ENCODE measurements around the gene ZDHHC5. TPM values are rescaled to one million over a fixed set of nuclear protein-coding genes. Genes with fewer than 3 reads are reported as not detected.

The ZDHHC5 gene
- total and polyA plus RNA-seq, 3 donors from 2014 or later: 75.4 to 124 (median 79.8) TPM

DNA sequence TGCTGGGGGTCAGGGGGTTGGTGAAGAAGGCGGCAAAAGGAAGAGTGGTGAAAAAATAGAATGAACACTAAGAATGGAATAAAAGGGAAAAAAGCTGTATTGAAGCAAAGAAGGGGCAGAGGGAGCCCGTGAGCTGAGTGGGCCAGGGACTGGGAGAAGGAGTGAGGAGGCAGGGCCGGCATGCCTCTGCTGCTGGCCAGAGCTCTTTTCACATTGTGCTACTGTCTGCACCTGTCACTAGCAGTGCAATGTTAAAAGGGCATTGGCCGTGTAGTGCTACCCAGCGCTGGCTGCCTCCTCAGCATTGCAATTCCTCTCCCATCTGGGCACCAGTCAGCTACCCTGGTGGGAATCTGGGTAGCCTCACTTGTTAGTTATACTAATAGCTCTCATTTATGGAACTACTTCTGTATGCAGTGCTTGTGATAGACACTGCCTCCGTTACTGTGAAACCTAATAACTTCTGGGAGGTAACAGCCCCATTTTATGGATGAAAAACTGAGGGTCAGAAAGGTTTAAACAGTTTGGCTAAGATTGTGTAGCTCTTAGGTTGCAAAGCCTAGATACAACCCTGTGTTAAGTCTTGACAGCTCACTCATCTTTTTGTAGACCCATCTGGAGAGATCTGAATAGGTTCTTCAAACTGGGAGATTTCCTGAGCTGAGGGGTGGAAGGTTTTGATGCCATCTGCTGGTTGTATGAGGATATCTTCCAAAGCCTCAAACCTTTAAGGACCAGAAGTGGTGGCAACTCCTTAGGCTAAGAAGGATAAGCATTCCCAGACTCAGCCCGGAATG lies 26.7 kb upstream of the ZDHHC5 start:
- TF ChIP-seq POLR2A (IDR thresholded peaks at IDR 0.05): no peak
- TF ChIP-seq, protein P1, sequence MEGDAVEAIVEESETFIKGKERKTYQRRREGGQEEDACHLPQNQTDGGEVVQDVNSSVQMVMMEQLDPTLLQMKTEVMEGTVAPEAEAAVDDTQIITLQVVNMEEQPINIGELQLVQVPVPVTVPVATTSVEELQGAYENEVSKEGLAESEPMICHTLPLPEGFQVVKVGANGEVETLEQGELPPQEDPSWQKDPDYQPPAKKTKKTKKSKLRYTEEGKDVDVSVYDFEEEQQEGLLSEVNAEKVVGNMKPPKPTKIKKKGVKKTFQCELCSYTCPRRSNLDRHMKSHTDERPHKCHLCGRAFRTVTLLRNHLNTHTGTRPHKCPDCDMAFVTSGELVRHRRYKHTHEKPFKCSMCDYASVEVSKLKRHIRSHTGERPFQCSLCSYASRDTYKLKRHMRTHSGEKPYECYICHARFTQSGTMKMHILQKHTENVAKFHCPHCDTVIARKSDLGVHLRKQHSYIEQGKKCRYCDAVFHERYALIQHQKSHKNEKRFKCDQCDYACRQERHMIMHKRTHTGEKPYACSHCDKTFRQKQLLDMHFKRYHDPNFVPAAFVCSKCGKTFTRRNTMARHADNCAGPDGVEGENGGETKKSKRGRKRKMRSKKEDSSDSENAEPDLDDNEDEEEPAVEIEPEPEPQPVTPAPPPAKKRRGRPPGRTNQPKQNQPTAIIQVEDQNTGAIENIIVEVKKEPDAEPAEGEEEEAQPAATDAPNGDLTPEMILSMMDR (IDR thresholded peaks at IDR 0.05): peak in 2 of 3 experiments; percentile 35 to 36
- no peak overlapping the region for H3K27ac ChIP-seq
- no peaks in the 10 kb centered on the region for H3K27me3 ChIP-seq
- H3K36me3 ChIP-seq (ENCODE audit: low read depth, missing control alignments): no peaks in the 10 kb centered on the region
- intact Hi-C loops (cut with DNase I; ENCODE audit: low total_unique reads): no loop called here
- H3K9me3 ChIP-seq: no peaks in the 10 kb centered on the region
- H3K4me3 ChIP-seq: no peak overlapping the region
- WGBS, 2 donors: 45 to 61% methylated on average over 5 to 7 of the region's 7 CpGs
- peaks cover 38% of the 10 kb centered on the region for H3K4me1 ChIP-seq
- no peak for DNase-seq

DNA sequence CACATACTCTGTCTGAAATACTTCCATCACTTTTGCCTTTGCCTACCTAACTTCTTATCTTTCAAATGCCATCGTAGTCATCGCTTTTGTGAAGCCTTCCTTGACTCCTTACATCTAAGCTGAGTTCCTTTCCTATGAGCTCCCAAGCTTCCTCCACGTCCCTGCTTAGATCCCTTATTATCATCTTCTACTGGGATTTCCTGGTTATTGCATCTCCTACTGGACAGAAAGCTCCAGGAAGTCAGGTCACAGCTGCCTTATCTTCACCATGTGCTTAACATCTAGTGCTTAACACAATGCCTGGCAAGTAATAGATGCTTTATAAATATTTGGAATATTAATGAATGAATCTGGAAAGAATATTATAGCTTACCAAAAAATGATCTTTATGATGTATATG lies 24.1 kb upstream of the ZDHHC5 start:
- 80 to 82% methylated on average over 3 of the region's 3 CpGs for WGBS, 2 donors
- peaks cover 40% of the 10 kb centered on the region for H3K4me1 ChIP-seq

DNA sequence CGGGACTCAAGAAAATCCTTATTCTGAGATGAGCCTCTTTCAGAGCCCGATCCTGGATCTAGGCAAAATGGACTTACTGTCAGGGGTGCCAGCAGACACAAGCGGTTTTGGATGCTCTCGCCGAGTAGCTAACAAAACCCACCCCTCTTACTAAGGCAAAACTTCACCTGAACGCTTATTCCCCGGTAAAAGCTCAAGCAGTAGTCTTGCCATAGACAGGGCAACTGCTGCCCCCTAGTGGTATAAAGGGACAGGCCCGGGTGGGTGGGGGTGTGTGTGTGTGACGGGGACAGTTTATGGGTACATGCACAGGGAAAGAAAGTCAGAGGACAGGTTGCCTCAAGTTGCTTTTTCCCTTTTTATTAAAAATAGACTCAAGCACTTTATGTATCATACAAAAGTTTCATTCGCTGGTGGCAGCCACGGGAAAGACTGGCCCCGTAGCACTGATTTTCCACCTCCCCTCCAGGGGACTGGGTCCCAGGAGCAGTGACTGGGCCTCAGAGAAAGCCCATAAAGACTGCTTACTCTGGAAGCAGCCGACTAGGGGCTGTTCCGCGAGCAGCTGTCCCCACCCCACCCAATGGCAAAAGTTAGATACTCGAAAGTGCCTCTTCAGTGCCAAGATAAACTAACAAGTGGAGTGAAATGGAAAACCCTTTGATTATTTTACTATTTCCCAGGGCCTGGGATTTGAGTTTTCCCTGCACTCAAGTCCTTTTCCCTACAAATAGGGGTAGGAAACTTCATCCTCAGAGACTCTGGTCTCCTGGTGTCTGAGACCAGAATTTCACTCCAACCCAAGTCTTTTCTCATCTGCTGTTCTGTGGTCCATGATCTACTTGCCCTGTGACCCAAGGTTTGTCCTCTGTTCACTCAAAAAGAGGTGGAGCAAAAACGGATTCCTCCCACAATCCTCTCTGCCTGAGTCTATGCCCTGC lies 22.9 kb upstream of the ZDHHC5 start:
- H3K36me3 ChIP-seq (ENCODE audit: low read depth, missing control alignments): no peaks in the 10 kb centered on the region
- peak; percentile 87 for DNase-seq
- intact Hi-C loops (cut with DNase I; ENCODE audit: low total_unique reads): no loop called here
- H3K27ac ChIP-seq: peak overlapping the region in 1 of 2 donors; percentile 23
- WGBS, 2 donors: 25 to 31% methylated on average over 17 of the region's 17 CpGs
- H3K4me3 ChIP-seq: no peak overlapping the region
- TF ChIP-seq POLR2A (IDR thresholded peaks at IDR 0.05): no peak
- TF ChIP-seq, protein P1 (IDR thresholded peaks at IDR 0.05): peak; percentile 53 to 88 (median 56)
- no peaks in the 10 kb centered on the region for H3K9me3 ChIP-seq
- no peaks in the 10 kb centered on the region for H3K27me3 ChIP-seq
- H3K4me1 ChIP-seq: peaks cover 43% of the 10 kb centered on the region

More for the DNA sequence above, 24.1 kb upstream of the ZDHHC5 start:
- H3K9me3 ChIP-seq: no peaks in the 10 kb centered on the region
- H3K27ac ChIP-seq: no peak overlapping the region
- intact Hi-C loops (cut with DNase I; ENCODE audit: low total_unique reads): no loop called here
- TF ChIP-seq POLR2A (IDR thresholded peaks at IDR 0.05): no peak
- TF ChIP-seq, protein P1 (IDR thresholded peaks at IDR 0.05): no peak
- H3K27me3 ChIP-seq: no peaks in the 10 kb centered on the region
- no peak overlapping the region for H3K4me3 ChIP-seq
- DNase-seq: no peak
- H3K36me3 ChIP-seq (ENCODE audit: low read depth, missing control alignments): no peaks in the 10 kb centered on the region

DNA sequence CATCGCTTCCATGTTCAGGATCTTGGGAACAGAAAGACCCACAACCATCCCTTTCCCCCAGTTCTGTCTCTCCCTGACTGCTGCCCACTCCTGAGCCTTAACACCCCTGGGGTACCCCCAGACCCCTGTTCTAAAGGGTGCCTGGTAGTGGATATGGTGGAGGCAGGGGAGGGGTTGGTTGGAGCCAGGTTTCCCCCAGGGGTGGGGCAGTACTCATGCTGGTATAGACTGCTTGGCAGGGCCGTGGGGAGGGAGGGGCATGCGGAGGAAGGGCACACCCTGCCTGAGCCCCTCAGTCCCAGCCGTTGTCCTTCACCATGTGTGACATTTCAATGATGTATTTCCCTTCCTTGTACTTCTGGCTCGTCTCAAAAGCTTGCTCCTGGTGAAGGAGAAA lies 22.2 kb upstream of the ZDHHC5 start:
- DNase-seq: no peak
- H3K36me3 ChIP-seq (ENCODE audit: low read depth, missing control alignments): no peaks in the 10 kb centered on the region
- H3K27ac ChIP-seq: peak overlapping the region in 1 of 2 donors; percentile 23
- intact Hi-C loops (cut with DNase I; ENCODE audit: low total_unique reads): no loop called here
- no peak overlapping the region for H3K4me3 ChIP-seq
- TF ChIP-seq, protein P1 (IDR thresholded peaks at IDR 0.05): no peak
- no peak for TF ChIP-seq POLR2A (IDR thresholded peaks at IDR 0.05)
- no peaks in the 10 kb centered on the region for H3K9me3 ChIP-seq
- H3K4me1 ChIP-seq: peaks cover 43% of the 10 kb centered on the region
- H3K27me3 ChIP-seq: no peaks in the 10 kb centered on the region
- WGBS, 2 donors: 24 to 37% methylated on average over 3 to 5 of the region's 5 CpGs

All from testis (tissue), 3 donors.